ENCODE results near the gene MMS19. TPM values are rescaled to one million over a fixed set of nuclear protein-coding genes. Genes with fewer than 3 reads are reported as not detected.

The MMS19 gene
- polyA plus RNA-seq, 3 donors, result 23.2 to 74.5 (median 29.2) TPM

- H3K9me3 Mint-ChIP-seq, result no peaks in the 10 kb centered on the region
- H3K36me3 Mint-ChIP-seq, result peaks cover 79 to 98% of the 10 kb centered on the region in 2 donors
These were observed 34.7 kb downstream of the MMS19 start for GRCh38 chr10:97463363-97464132.

GRCh38 chr10:97462309-97462708 is 35.9 kb downstream of the MMS19 start:
- H3K4me3 Mint-ChIP-seq, result no peak overlapping the region
- Histone ChIP-seq H2AFZ (ENCODE audit: insufficient read depth, low read depth, low read length, poor library complexity, severe bottlenecking) (no peak overlapping the region), H3K4me1 (ENCODE audit: control insufficient read depth in 1 of 2, insufficient read depth in 2 of 2, low read length in 2 of 2) (no peaks in the 10 kb centered on the region), H3K36me3 (replicated peaks in 1 of 2; ENCODE audit: control insufficient read depth in 1 of 2, insufficient read depth in 2 of 2, low read length in 2 of 2) (peaks cover 85 to 99% of the 10 kb centered on the region in 2 donors), H3K9me3 (replicated peaks in 1 of 2; ENCODE audit: control insufficient read depth in 1 of 2, insufficient read depth in 1 of 2, low read length in 2 of 2) (no peaks in the 10 kb centered on the region), H3K79me2 (ENCODE audit: insufficient read depth, low read length) (no peaks in the 10 kb centered on the region), H3K27ac (ENCODE audit: low read depth in 1 of 2, low read length in 2 of 2) (no peak overlapping the region), H3K4me2 (replicated peaks; ENCODE audit: extremely low read depth, low read length, poor library complexity, severe bottlenecking) (no peak overlapping the region), H3K27me3 (ENCODE audit: control insufficient read depth in 2 of 2, insufficient read depth in 2 of 2, low read length in 2 of 2) (no peaks in the 10 kb centered on the region), H3K9ac (ENCODE audit: insufficient read depth, low read length, poor library complexity, severe bottlenecking) (no peak overlapping the region), H3K4me3 (replicated peaks in 1 of 3; ENCODE audit: low read depth in 2 of 3, low read length in 3 of 3) (no peak overlapping the region), H4K20me1 (ENCODE audit: insufficient read depth, low read length) (no peaks in the 10 kb centered on the region)
- DNase-seq, result no peak
- peaks cover 79 to 98% of the 10 kb centered on the region in 2 donors for H3K36me3 Mint-ChIP-seq
- intact Hi-C loops (cut with micrococcal nuclease), result loop anchor here in 1 of 2 donors (2.0 kb wide), 1 partner anchor 90 kb away; no protein-coding TSS in a partner anchor
- H3K4me1 Mint-ChIP-seq, result no peaks in the 10 kb centered on the region
- H3K27me3 Mint-ChIP-seq (ENCODE audit: low read depth in 3 of 3), result peaks cover 0 to 2% (median 0%) of the 10 kb centered on the region in 3 donors
- no peak for TF ChIP-seq CTCF (IDR thresholded peaks at IDR 0.05)
- WGBS (ENCODE audit: insufficient coverage), result 100% methylated on average over 1 of the region's 2 CpGs
- no peaks in the 10 kb centered on the region for H3K9me3 Mint-ChIP-seq
- peak overlapping the region in 5 of 7 donors; percentile 2 to 68 (median 30) for H3K27ac Mint-ChIP-seq

More at GRCh38 chr10:97463363-97464132, 34.7 kb downstream of the MMS19 start:
- H3K27me3 ChIP-seq (ENCODE audit: control insufficient read depth in 2 of 2, insufficient read depth in 2 of 2, low read length in 2 of 2), result no peaks in the 10 kb centered on the region
- H3K9ac ChIP-seq (ENCODE audit: insufficient read depth, low read length, poor library complexity, severe bottlenecking), result no peak overlapping the region
- H3K27ac ChIP-seq (ENCODE audit: low read depth in 1 of 2, low read length in 2 of 2), result peak overlapping the region in 1 of 2 donors; percentile 43
- H3K79me2 ChIP-seq (ENCODE audit: insufficient read depth, low read length), result no peaks in the 10 kb centered on the region
- H3K4me3 Mint-ChIP-seq, result no peak overlapping the region
- DNase-seq, result peak; percentile 12 to 41 (median 33)
- H2AFZ ChIP-seq (ENCODE audit: insufficient read depth, low read depth, low read length, poor library complexity, severe bottlenecking), result peak overlapping the region; percentile 39
- intact Hi-C loops (cut with micrococcal nuclease), result loop anchor here in 1 of 2 donors (2.0 kb wide), 1 partner anchor 89 kb away; no protein-coding TSS in a partner anchor
- no peak overlapping the region for H3K4me3 ChIP-seq (replicated peaks in 1 of 3; ENCODE audit: low read depth in 2 of 3, low read length in 3 of 3)
- no peaks in the 10 kb centered on the region for H3K4me1 ChIP-seq (ENCODE audit: control insufficient read depth in 1 of 2, insufficient read depth in 2 of 2, low read length in 2 of 2)
- peaks cover 0 to 2% (median 0%) of the 10 kb centered on the region in 3 donors for H3K27me3 Mint-ChIP-seq (ENCODE audit: low read depth in 3 of 3)
- H3K27ac Mint-ChIP-seq, result peak overlapping the region in 4 of 7 donors; percentile 4 to 72 (median 36)
- TF ChIP-seq CTCF (IDR thresholded peaks at IDR 0.05), result peak; percentile 96
- no peaks in the 10 kb centered on the region for H3K9me3 ChIP-seq (replicated peaks in 1 of 2; ENCODE audit: control insufficient read depth in 1 of 2, insufficient read depth in 1 of 2, low read length in 2 of 2)
- no peaks in the 10 kb centered on the region for H4K20me1 ChIP-seq (ENCODE audit: insufficient read depth, low read length)
- no CpG with 5 or more reads among the region's 4 CpGs for WGBS (ENCODE audit: insufficient coverage)
- H3K4me2 ChIP-seq (replicated peaks; ENCODE audit: extremely low read depth, low read length, poor library complexity, severe bottlenecking), result no peak overlapping the region
- no peaks in the 10 kb centered on the region for H3K4me1 Mint-ChIP-seq
- peaks cover 86 to 99% of the 10 kb centered on the region in 2 donors for H3K36me3 ChIP-seq (replicated peaks in 1 of 2; ENCODE audit: control insufficient read depth in 1 of 2, insufficient read depth in 2 of 2, low read length in 2 of 2)

All from CD14-positive monocyte (primary cell).